GM21723 (cell line): Measurements from ENCODE around the gene ID1.

Experiments
- ATAC-seq: cut with Tn5 transposase; IDR thresholded peaks from one replicate; pipeline ENCODE4 v1.9.1; 2021; ENCODE audit warnings: mild to moderate bottlenecking, moderate library complexity; ENCODE audit not compliant: unreplicated experiment

The ID1 gene

GRCh38 chr20:31605031-31605901 is at the start of gene ID1:
Gene ID1, plus strand, starts transcription at chr20:31605289. Its CDS starts 99 bp downstream, at chr20:31605388.
- ATAC-seq = peak; percentile 83

GRCh38 chr20:31559704-31560093 is 45.4 kb upstream of the ID1 start:
- no peak for ATAC-seq

GRCh38 chr20:31560094-31560745 is 44.9 kb upstream of the ID1 start:
- peak; percentile 51 for ATAC-seq

- no peak for ATAC-seq
These were observed 44.1 kb upstream of the ID1 start for GRCh38 chr20:31560746-31561598.

GRCh38 chr20:31562241-31562640 is 42.8 kb upstream of the ID1 start:
- ATAC-seq = no peak

GRCh38 chr20:31564284-31564683 is 40.8 kb upstream of the ID1 start:
- ATAC-seq = no peak

- no peak for ATAC-seq
These were observed 39.3 kb upstream of the ID1 start for GRCh38 chr20:31565699-31566318.

GRCh38 chr20:31566319-31566657 is 38.8 kb upstream of the ID1 start:
- ATAC-seq = no peak

- no peak for ATAC-seq
These were observed 38.3 kb upstream of the ID1 start for GRCh38 chr20:31566658-31567379.

- no peak for ATAC-seq
These were observed 37.7 kb upstream of the ID1 start for GRCh38 chr20:31567380-31567720.

GRCh38 chr20:31568041-31568731 is 36.9 kb upstream of the ID1 start:
- ATAC-seq = no peak

- no peak for ATAC-seq
These were observed 36.3 kb upstream of the ID1 start for GRCh38 chr20:31568773-31569162.

- no peak for ATAC-seq
These were observed 35.7 kb upstream of the ID1 start for GRCh38 chr20:31569163-31570020.

GRCh38 chr20:31570021-31570463 is 35.0 kb upstream of the ID1 start:
- ATAC-seq = no peak

GRCh38 chr20:31570735-31571617 is 34.1 kb upstream of the ID1 start:
- no peak for ATAC-seq

GRCh38 chr20:31572042-31572700 is 32.9 kb upstream of the ID1 start:
- no peak for ATAC-seq
